Testis (tissue), 2 donors: Measurements from ENCODE around the gene HS3ST5.

Experiments
- CTCF ChIP-seq, 3 experiments: fragments of 450-650 bp in 2 of 3; fragments of 200-600 bp in 1 of 3; sonication (generic) in 1 of 3; IDR thresholded peaks; one replicate each; pipeline ENCODE4 v1.5.1; 2016 to 2019; ENCODE audit warnings: antibody characterized with exemption in 3 of 3, mild to moderate bottlenecking in 2 of 3, moderate library complexity in 1 of 3
- POLR2A ChIP-seq: fragments of 450-650 bp; IDR thresholded peaks from one replicate; pipeline ENCODE4 v1.6.1; 2017; ENCODE audit warnings: antibody characterized with exemption, mild to moderate bottlenecking, moderate library complexity

- TF ChIP-seq CTCF (IDR thresholded peaks at IDR 0.05) (no peak), POLR2A (no peak)
Measured at GRCh38 chr6:114010540-114010939, 332.3 kb downstream of the HS3ST5 start.
